Measurements from ENCODE around the gene HOOK2.

HOOK2 gene

GRCh38 chr19:12767150-12767549 is 8.2 kb downstream of the HOOK2 start:
- no peak for TF ChIP-seq CTCF (IDR thresholded peaks at IDR 0.05; ENCODE audit: extremely low read depth, missing control alignments)
- DNase-seq (ENCODE audit: low spot score): no peak

- peak; percentile 87 for DNase-seq (ENCODE audit: low spot score)
- TF ChIP-seq CTCF (IDR thresholded peaks at IDR 0.05; ENCODE audit: extremely low read depth, missing control alignments): peak; percentile 94
These were observed 9.3 kb downstream of the HOOK2 start for GRCh38 chr19:12766051-12766521.

- TF ChIP-seq CTCF (IDR thresholded peaks at IDR 0.05; ENCODE audit: extremely low read depth, missing control alignments): no peak
- DNase-seq (ENCODE audit: low spot score): no peak
These were observed 10.7 kb downstream of the HOOK2 start for GRCh38 chr19:12764698-12765097.

GRCh38 chr19:12763100-12763499 is 12.3 kb downstream of the HOOK2 start:
- no peak for TF ChIP-seq CTCF (IDR thresholded peaks at IDR 0.05; ENCODE audit: extremely low read depth, missing control alignments)
- no peak for DNase-seq (ENCODE audit: low spot score)

- TF ChIP-seq CTCF (IDR thresholded peaks at IDR 0.05; ENCODE audit: extremely low read depth, missing control alignments): no peak
- DNase-seq (ENCODE audit: low spot score): no peak
These were observed 15.7 kb downstream of the HOOK2 start for GRCh38 chr19:12759686-12760085.

- peak; percentile 89 for TF ChIP-seq CTCF (IDR thresholded peaks at IDR 0.05; ENCODE audit: extremely low read depth, missing control alignments)
- DNase-seq (ENCODE audit: low spot score): peak; percentile 88
These were observed 17.6 kb downstream of the HOOK2 start for GRCh38 chr19:12757544-12758274.

- DNase-seq (ENCODE audit: low spot score): no peak
- TF ChIP-seq CTCF (IDR thresholded peaks at IDR 0.05; ENCODE audit: extremely low read depth, missing control alignments): no peak
These were observed 19.0 kb downstream of the HOOK2 start for GRCh38 chr19:12756150-12756883.

All from GM20000 (cell line).